IPS-18c (cell line): ENCODE results near the gene SPSB1.

Experiments
- H3K4me3 ChIP-seq: 2 replicates; pipeline ENCODE4 v1.7.0; 2013; ENCODE audit warnings: low read depth, mild to moderate bottlenecking, low read length, moderate library complexity; ENCODE audit not compliant: insufficient read depth
- H3K9me3 ChIP-seq: one replicate; pipeline ENCODE4 v1.6.1; 2013; ENCODE audit warnings: mild to moderate bottlenecking, low read length, moderate library complexity; ENCODE audit not compliant: control insufficient read depth, insufficient read depth

The SPSB1 gene

GRCh38 chr1:9344426-9345200 is 51.9 kb downstream of the SPSB1 start:
- Histone ChIP-seq H3K9me3 (no peaks in the 10 kb centered on the region), H3K4me3 (no peak overlapping the region)

- Histone ChIP-seq H3K9me3 (no peaks in the 10 kb centered on the region), H3K4me3 (no peak overlapping the region)
These were observed 52.8 kb downstream of the SPSB1 start for GRCh38 chr1:9345471-9345870.

GRCh38 chr1:9345922-9346321 is 53.2 kb downstream of the SPSB1 start:
- Histone ChIP-seq H3K4me3 (no peak overlapping the region), H3K9me3 (no peaks in the 10 kb centered on the region)

- Histone ChIP-seq H3K4me3 (no peak overlapping the region), H3K9me3 (no peaks in the 10 kb centered on the region)
These were observed 53.9 kb downstream of the SPSB1 start for GRCh38 chr1:9346566-9346965.

- no peaks in the 10 kb centered on the region for H3K9me3 ChIP-seq
- H3K4me3 ChIP-seq = no peak overlapping the region
These were observed 54.6 kb downstream of the SPSB1 start for GRCh38 chr1:9347095-9347850.

GRCh38 chr1:9349331-9349851 is 56.7 kb downstream of the SPSB1 start:
- H3K4me3 ChIP-seq = no peak overlapping the region
- no peaks in the 10 kb centered on the region for H3K9me3 ChIP-seq

- H3K9me3 ChIP-seq = no peaks in the 10 kb centered on the region
- H3K4me3 ChIP-seq = no peak overlapping the region
These were observed 57.6 kb downstream of the SPSB1 start for GRCh38 chr1:9350013-9350908.

- Histone ChIP-seq H3K9me3 (no peaks in the 10 kb centered on the region), H3K4me3 (no peak overlapping the region)
These were observed 58.3 kb downstream of the SPSB1 start for GRCh38 chr1:9350960-9351359.

GRCh38 chr1:9351654-9352271 is 59.1 kb downstream of the SPSB1 start:
- no peaks in the 10 kb centered on the region for H3K9me3 ChIP-seq
- H3K4me3 ChIP-seq = no peak overlapping the region

GRCh38 chr1:9352377-9353134 is 59.9 kb downstream of the SPSB1 start:
- no peak overlapping the region for H3K4me3 ChIP-seq
- H3K9me3 ChIP-seq = no peaks in the 10 kb centered on the region

- Histone ChIP-seq H3K4me3 (no peak overlapping the region), H3K9me3 (no peaks in the 10 kb centered on the region)
These were observed 62.8 kb downstream of the SPSB1 start for GRCh38 chr1:9355503-9355902.

- H3K4me3 ChIP-seq = no peak overlapping the region
- H3K9me3 ChIP-seq = no peaks in the 10 kb centered on the region
These were observed 63.3 kb downstream of the SPSB1 start for GRCh38 chr1:9356021-9356420.

GRCh38 chr1:9356829-9357466 is 64.3 kb downstream of the SPSB1 start:
- H3K9me3 ChIP-seq = no peaks in the 10 kb centered on the region
- no peak overlapping the region for H3K4me3 ChIP-seq

GRCh38 chr1:9357958-9358357 is 65.3 kb downstream of the SPSB1 start:
- no peak overlapping the region for H3K4me3 ChIP-seq
- no peaks in the 10 kb centered on the region for H3K9me3 ChIP-seq

- Histone ChIP-seq H3K9me3 (no peaks in the 10 kb centered on the region), H3K4me3 (no peak overlapping the region)
These were observed 67.8 kb downstream of the SPSB1 start for GRCh38 chr1:9360371-9361064.
